Measurements from ENCODE around the gene NOCT.
"Not testable (repeated sequence)": the region's sequence is repeated elsewhere in the genome, so short reads cannot be mapped to it uniquely, and the experiment has no call there.

Gene NOCT

GRCh38 chr4:139027776-139028175 lies 12.2 kb downstream of the NOCT start:
- H3K4me3 ChIP-seq (ENCODE audit: low read length) = no peak overlapping the region
- H3K9me3 ChIP-seq (ENCODE audit: control insufficient read depth, low read depth, low read length) = no peaks in the 10 kb centered on the region
- H3K27me3 ChIP-seq (ENCODE audit: control insufficient read depth, insufficient read depth, low read length) = no peaks in the 10 kb centered on the region
- no peak overlapping the region for H3K9ac ChIP-seq (ENCODE audit: low read length)
- H3K4me1 ChIP-seq (ENCODE audit: control insufficient read depth, low read depth, low read length) = no peaks in the 10 kb centered on the region
- no peaks in the 10 kb centered on the region for H3K36me3 ChIP-seq (ENCODE audit: control insufficient read depth, low read depth, low read length)
- H3K27ac ChIP-seq (ENCODE audit: low read length) = no peak overlapping the region

- Histone ChIP-seq H3K4me3 (ENCODE audit: low read length) (no peak overlapping the region), H3K36me3 (ENCODE audit: control insufficient read depth, low read depth, low read length) (no peaks in the 10 kb centered on the region), H3K9ac (ENCODE audit: low read length) (no peak overlapping the region), H3K9me3 (ENCODE audit: control insufficient read depth, low read depth, low read length) (no peaks in the 10 kb centered on the region), H3K4me1 (ENCODE audit: control insufficient read depth, low read depth, low read length) (no peaks in the 10 kb centered on the region), H3K27me3 (ENCODE audit: control insufficient read depth, insufficient read depth, low read length) (no peaks in the 10 kb centered on the region), H3K27ac (ENCODE audit: low read length) (no peak overlapping the region)
These were observed 12.6 kb downstream of the NOCT start for GRCh38 chr4:139028191-139028661.

GRCh38 chr4:139029866-139030363 lies 14.3 kb downstream of the NOCT start:
- not testable (repeated sequence) for H3K9ac ChIP-seq (ENCODE audit: low read length); H3K4me3 ChIP-seq (ENCODE audit: low read length); H3K27me3 ChIP-seq (ENCODE audit: control insufficient read depth, insufficient read depth, low read length); H3K4me1 ChIP-seq (ENCODE audit: control insufficient read depth, low read depth, low read length); H3K27ac ChIP-seq (ENCODE audit: low read length); H3K36me3 ChIP-seq (ENCODE audit: control insufficient read depth, low read depth, low read length); H3K9me3 ChIP-seq (ENCODE audit: control insufficient read depth, low read depth, low read length)

DNA sequence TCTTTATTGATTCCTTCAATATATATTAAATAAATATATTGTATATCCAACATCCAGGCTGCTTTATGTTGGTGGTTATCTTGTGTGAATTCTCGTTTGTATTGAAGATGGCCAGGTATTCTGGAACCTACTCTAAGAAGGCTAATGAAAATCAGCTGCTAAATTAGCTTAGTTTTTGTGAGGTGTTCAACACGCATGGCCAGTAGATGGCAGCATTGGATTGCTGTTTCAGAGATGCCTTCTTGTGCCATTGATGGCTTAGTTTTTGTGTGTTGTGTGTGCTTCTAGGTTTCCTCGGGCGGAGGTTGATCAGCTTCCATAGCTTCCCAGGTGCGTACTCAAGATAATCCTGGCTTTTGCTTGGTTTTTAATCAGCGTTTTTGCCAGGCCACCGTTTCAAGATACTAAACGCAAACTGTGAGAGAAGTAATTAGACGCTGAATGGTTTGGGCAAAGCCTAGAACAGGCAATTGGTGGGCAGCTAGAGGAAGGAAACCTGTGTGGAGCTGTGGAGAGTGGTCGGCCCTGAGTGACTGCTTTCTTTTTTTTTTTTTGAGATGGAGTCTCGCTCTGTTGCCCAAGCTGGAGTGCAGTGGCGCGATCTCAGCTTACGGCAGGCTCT lies 15.1 kb downstream of the NOCT start:
- no peaks in the 10 kb centered on the region for H3K4me1 ChIP-seq (ENCODE audit: control insufficient read depth, low read depth, low read length)
- H3K4me3 ChIP-seq (ENCODE audit: low read length) = no peak overlapping the region
- H3K27me3 ChIP-seq (ENCODE audit: control insufficient read depth, insufficient read depth, low read length) = no peaks in the 10 kb centered on the region
- no peak overlapping the region for H3K27ac ChIP-seq (ENCODE audit: low read length)
- no peaks in the 10 kb centered on the region for H3K9me3 ChIP-seq (ENCODE audit: control insufficient read depth, low read depth, low read length)
- no peak overlapping the region for H3K9ac ChIP-seq (ENCODE audit: low read length)
- no peaks in the 10 kb centered on the region for H3K36me3 ChIP-seq (ENCODE audit: control insufficient read depth, low read depth, low read length)

GRCh38 chr4:139035650-139036049 lies 20.1 kb downstream of the NOCT start:
- Histone ChIP-seq H3K9me3 (ENCODE audit: control insufficient read depth, low read depth, low read length) (no peaks in the 10 kb centered on the region), H3K9ac (ENCODE audit: low read length) (no peak overlapping the region), H3K36me3 (ENCODE audit: control insufficient read depth, low read depth, low read length) (no peaks in the 10 kb centered on the region), H3K4me1 (ENCODE audit: control insufficient read depth, low read depth, low read length) (no peaks in the 10 kb centered on the region), H3K27me3 (ENCODE audit: control insufficient read depth, insufficient read depth, low read length) (no peaks in the 10 kb centered on the region), H3K4me3 (ENCODE audit: low read length) (no peak overlapping the region), H3K27ac (ENCODE audit: low read length) (no peak overlapping the region)

- Histone ChIP-seq H3K36me3 (ENCODE audit: control insufficient read depth, low read depth, low read length) (no peaks in the 10 kb centered on the region), H3K27ac (ENCODE audit: low read length) (no peak overlapping the region), H3K27me3 (ENCODE audit: control insufficient read depth, insufficient read depth, low read length) (no peaks in the 10 kb centered on the region)
These were observed 21.3 kb downstream of the NOCT start for GRCh38 chr4:139036885-139037284.

DNA sequence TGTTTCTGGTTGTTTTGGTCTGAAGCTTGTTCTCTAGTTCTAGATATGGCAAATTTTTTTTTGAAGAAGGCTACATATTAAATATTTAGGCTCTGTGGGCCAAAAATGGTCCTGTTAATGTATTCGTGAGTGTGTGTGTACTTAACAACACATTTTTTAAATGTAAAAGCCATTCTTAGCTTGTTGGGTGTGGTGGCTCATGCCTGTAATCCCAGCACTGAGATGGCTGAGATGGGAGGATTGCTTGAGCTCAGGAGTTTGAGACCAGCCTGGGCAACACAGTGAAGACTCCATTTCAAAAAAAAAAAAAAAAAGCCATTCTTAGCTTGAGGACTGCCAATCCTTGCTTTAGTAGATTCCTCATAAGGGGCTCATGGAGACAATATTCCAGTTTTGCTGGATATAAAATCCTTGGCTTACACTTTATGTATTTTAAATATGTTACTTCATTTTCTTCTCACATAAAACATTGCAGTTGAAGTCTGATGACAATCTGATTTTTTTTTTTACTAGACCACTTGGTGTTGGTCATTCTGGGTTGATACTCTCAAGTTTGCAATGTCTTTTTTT lies 23.4 kb downstream of the NOCT start:
- H3K9ac ChIP-seq (ENCODE audit: low read length) = no peak overlapping the region
- no peaks in the 10 kb centered on the region for H3K9me3 ChIP-seq (ENCODE audit: control insufficient read depth, low read depth, low read length)
- H3K4me3 ChIP-seq (ENCODE audit: low read length) = no peak overlapping the region
- no peaks in the 10 kb centered on the region for H3K4me1 ChIP-seq (ENCODE audit: control insufficient read depth, low read depth, low read length)
- H3K27me3 ChIP-seq (ENCODE audit: control insufficient read depth, insufficient read depth, low read length) = no peaks in the 10 kb centered on the region
- peaks cover 7% of the 10 kb centered on the region for H3K36me3 ChIP-seq (ENCODE audit: control insufficient read depth, low read depth, low read length)
- no peak overlapping the region for H3K27ac ChIP-seq (ENCODE audit: low read length)

More at GRCh38 chr4:139036885-139037284, 21.3 kb downstream of the NOCT start:
- H3K4me1 ChIP-seq (ENCODE audit: control insufficient read depth, low read depth, low read length) = no peaks in the 10 kb centered on the region
- H3K4me3 ChIP-seq (ENCODE audit: low read length) = no peak overlapping the region
- H3K9me3 ChIP-seq (ENCODE audit: control insufficient read depth, low read depth, low read length) = no peaks in the 10 kb centered on the region
- no peak overlapping the region for H3K9ac ChIP-seq (ENCODE audit: low read length)

DNA sequence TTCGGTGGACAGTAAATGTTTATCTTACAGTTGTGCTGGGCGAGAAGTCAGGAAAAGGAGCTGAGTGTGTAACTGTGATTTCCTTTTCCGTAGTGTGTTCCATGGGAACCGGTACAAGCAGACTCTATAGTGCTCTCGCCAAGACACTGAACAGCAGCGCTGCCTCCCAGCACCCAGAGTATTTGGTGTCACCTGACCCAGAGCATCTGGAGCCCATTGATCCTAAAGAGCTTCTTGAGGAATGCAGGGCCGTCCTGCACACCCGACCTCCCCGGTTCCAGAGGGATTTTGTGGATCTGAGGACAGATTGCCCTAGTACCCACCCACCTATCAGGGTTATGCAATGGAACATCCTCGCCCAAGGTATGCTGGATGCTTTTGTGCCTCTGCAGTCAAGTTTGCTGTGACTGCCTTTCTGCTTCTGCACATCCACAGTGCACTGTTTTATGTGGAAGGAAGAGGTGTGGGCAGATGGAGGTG lies 27.4 kb downstream of the NOCT start:
- no peak overlapping the region for H3K4me3 ChIP-seq (ENCODE audit: low read length)
- no peaks in the 10 kb centered on the region for H3K9me3 ChIP-seq (ENCODE audit: control insufficient read depth, low read depth, low read length)
- H3K36me3 ChIP-seq (ENCODE audit: control insufficient read depth, low read depth, low read length) = peaks cover 26% of the 10 kb centered on the region
- no peak overlapping the region for H3K9ac ChIP-seq (ENCODE audit: low read length)
- H3K27ac ChIP-seq (ENCODE audit: low read length) = no peak overlapping the region
- no peaks in the 10 kb centered on the region for H3K27me3 ChIP-seq (ENCODE audit: control insufficient read depth, insufficient read depth, low read length)
- no peaks in the 10 kb centered on the region for H3K4me1 ChIP-seq (ENCODE audit: control insufficient read depth, low read depth, low read length)

- H3K36me3 ChIP-seq (ENCODE audit: control insufficient read depth, low read depth, low read length) = peaks cover 26% of the 10 kb centered on the region
- no peak overlapping the region for H3K9ac ChIP-seq (ENCODE audit: low read length)
- H3K9me3 ChIP-seq (ENCODE audit: control insufficient read depth, low read depth, low read length) = no peaks in the 10 kb centered on the region
- H3K27me3 ChIP-seq (ENCODE audit: control insufficient read depth, insufficient read depth, low read length) = no peaks in the 10 kb centered on the region
- no peak overlapping the region for H3K4me3 ChIP-seq (ENCODE audit: low read length)
- no peak overlapping the region for H3K27ac ChIP-seq (ENCODE audit: low read length)
- H3K4me1 ChIP-seq (ENCODE audit: control insufficient read depth, low read depth, low read length) = no peaks in the 10 kb centered on the region
These were observed 28.7 kb downstream of the NOCT start for GRCh38 chr4:139044291-139044690.

DNA sequence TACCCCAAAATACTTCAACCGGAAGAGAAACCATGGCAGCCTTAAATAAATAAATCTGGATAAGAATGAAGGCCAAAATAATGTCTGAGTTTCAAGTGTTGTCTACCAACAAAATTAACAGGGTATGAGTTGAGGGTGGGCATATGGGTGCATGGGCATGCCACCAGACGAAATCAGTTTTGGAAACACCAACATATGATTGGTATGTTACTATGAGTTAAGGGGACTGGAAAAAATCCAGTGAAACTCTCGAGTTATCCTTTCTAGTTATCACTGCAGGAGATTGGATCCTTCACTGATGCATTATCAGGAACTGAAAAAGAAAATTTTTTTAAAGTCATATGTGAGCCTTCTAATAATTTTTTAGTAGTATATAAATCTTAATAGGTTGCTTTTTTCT lies 32.4 kb downstream of the NOCT start:
- Histone ChIP-seq H3K27ac (ENCODE audit: low read length) (no peak overlapping the region), H3K36me3 (ENCODE audit: control insufficient read depth, low read depth, low read length) (peaks cover 24% of the 10 kb centered on the region), H3K27me3 (ENCODE audit: control insufficient read depth, insufficient read depth, low read length) (no peaks in the 10 kb centered on the region), H3K9ac (ENCODE audit: low read length) (no peak overlapping the region), H3K4me1 (ENCODE audit: control insufficient read depth, low read depth, low read length) (peaks cover 5% of the 10 kb centered on the region), H3K4me3 (ENCODE audit: low read length) (no peak overlapping the region), H3K9me3 (ENCODE audit: control insufficient read depth, low read depth, low read length) (no peaks in the 10 kb centered on the region)

GRCh38 chr4:139050446-139050845 lies 34.9 kb downstream of the NOCT start:
- peaks cover 5% of the 10 kb centered on the region for H3K4me1 ChIP-seq (ENCODE audit: control insufficient read depth, low read depth, low read length)
- no peak overlapping the region for H3K4me3 ChIP-seq (ENCODE audit: low read length)
- H3K9me3 ChIP-seq (ENCODE audit: control insufficient read depth, low read depth, low read length) = no peaks in the 10 kb centered on the region
- no peak overlapping the region for H3K9ac ChIP-seq (ENCODE audit: low read length)
- peaks cover 9% of the 10 kb centered on the region for H3K36me3 ChIP-seq (ENCODE audit: control insufficient read depth, low read depth, low read length)
- no peaks in the 10 kb centered on the region for H3K27me3 ChIP-seq (ENCODE audit: control insufficient read depth, insufficient read depth, low read length)
- H3K27ac ChIP-seq (ENCODE audit: low read length) = no peak overlapping the region

- H3K9ac ChIP-seq (ENCODE audit: low read length) = no peak overlapping the region
- H3K9me3 ChIP-seq (ENCODE audit: control insufficient read depth, low read depth, low read length) = no peaks in the 10 kb centered on the region
- peaks cover 19% of the 10 kb centered on the region for H3K36me3 ChIP-seq (ENCODE audit: control insufficient read depth, low read depth, low read length)
- peaks cover 5% of the 10 kb centered on the region for H3K4me1 ChIP-seq (ENCODE audit: control insufficient read depth, low read depth, low read length)
- H3K27ac ChIP-seq (ENCODE audit: low read length) = no peak overlapping the region
- no peaks in the 10 kb centered on the region for H3K27me3 ChIP-seq (ENCODE audit: control insufficient read depth, insufficient read depth, low read length)
- no peak overlapping the region for H3K4me3 ChIP-seq (ENCODE audit: low read length)
These were observed 38.3 kb downstream of the NOCT start for GRCh38 chr4:139053909-139054308.

All from iPS-18a (cell line).